Neural progenitor cell (in vitro differentiated cells): ENCODE results near the gene CASP10. TPM values are rescaled to one million over a fixed set of nuclear protein-coding genes. Genes with fewer than 3 reads are reported as not detected.
"Not testable (repeated sequence)": the region's sequence is repeated elsewhere in the genome, so short reads cannot be mapped to it uniquely, and the experiment has no call there.

Source experiments
- DNase-seq: peaks from one replicate; pipeline ENCODE4 v3.0.0-alpha.2; 2016; ENCODE audit warnings: low spot score
- H2AFZ ChIP-seq: fragments of 200-600 bp; sonication (generic); replicated peaks from 2 replicates; pipeline ENCODE4 v1.6.1; 2016; ENCODE audit warnings: antibody characterized with exemption
- H3F3A ChIP-seq: fragments of 200-600 bp; sonication (generic); 2 replicates; pipeline ENCODE4 v1.6.1; 2016; ENCODE audit warnings: antibody characterized with exemption, low read depth
- H3K27ac ChIP-seq: fragments of 200-600 bp; sonication (generic); 2 replicates; pipeline ENCODE4 v1.5.1; 2016; ENCODE audit warnings: mild to moderate bottlenecking
- H3K27me3 ChIP-seq: fragments of 200-600 bp; sonication (generic); 2 replicates; pipeline ENCODE4 v1.6.1; 2016; ENCODE audit warnings: mild to moderate bottlenecking, moderate library complexity
- H3K36me3 ChIP-seq: fragments of 200-600 bp; sonication (generic); 2 replicates; pipeline ENCODE4 v1.5.1; 2016
- H3K4me1 ChIP-seq: fragments of 200-600 bp; sonication (generic); 2 replicates; pipeline ENCODE4 v1.6.1; 2016; ENCODE audit warnings: mixed run types
- H3K4me2 ChIP-seq: fragments of 200-600 bp; sonication (generic); 2 replicates; pipeline ENCODE4 v1.6.1; 2016
- H3K4me3 ChIP-seq: fragments of 200-600 bp; sonication (generic); 2 replicates; pipeline ENCODE4 v1.5.1; 2016
- H3K79me2 ChIP-seq: fragments of 200-600 bp; sonication (generic); 2 replicates; pipeline ENCODE4 v1.6.1; 2016; ENCODE audit warnings: low read depth
- H3K9ac ChIP-seq: fragments of 200-600 bp; sonication (generic); 2 replicates; pipeline ENCODE4 v1.6.1; 2016
- H3K9me3 ChIP-seq: fragments of 200-600 bp; sonication (generic); 2 replicates; pipeline ENCODE4 v1.5.1; 2016; ENCODE audit warnings: low read depth
- H4K20me1 ChIP-seq: fragments of 200-600 bp; sonication (generic); 2 replicates; pipeline ENCODE4 v1.6.1; 2016; ENCODE audit warnings: low read depth
- H3K27ac Mint-ChIP-seq: 3 replicates; pipeline ENCODE4 v1.8.0; 2021; ENCODE audit warnings: mixed read lengths
- H3K27me3 Mint-ChIP-seq: 2 replicates; pipeline ENCODE4 v1.8.0; 2022; ENCODE audit warnings: low read depth, mild to moderate bottlenecking, inconsistent platforms, moderate library complexity, mixed read lengths; ENCODE audit not compliant: insufficient read depth
- H3K36me3 Mint-ChIP-seq: 3 replicates; pipeline ENCODE4 v1.8.0; 2021; ENCODE audit warnings: mixed read lengths
- H3K4me1 Mint-ChIP-seq: 3 replicates; pipeline ENCODE4 v1.8.0; 2021; ENCODE audit warnings: mixed read lengths
- H3K4me3 Mint-ChIP-seq: 3 replicates; pipeline ENCODE4 v1.8.0; 2021; ENCODE audit warnings: mild to moderate bottlenecking, moderate library complexity, mixed read lengths
- H3K9me3 Mint-ChIP-seq: 3 replicates; pipeline ENCODE4 v1.8.0; 2020; ENCODE audit warnings: mixed read lengths
- CTCF ChIP-seq: fragments of 200-600 bp; sonication (generic); IDR thresholded peaks from 2 replicates; pipeline ENCODE4 v1.5.1; 2017; ENCODE audit warnings: antibody characterized with exemption, mild to moderate bottlenecking
- EZH2 ChIP-seq: fragments of 200-600 bp; sonication (generic); IDR thresholded peaks from 2 replicates; pipeline ENCODE4 v1.6.1; 2017; ENCODE audit warnings: antibody characterized with exemption, mild to moderate bottlenecking, moderate library complexity
- EZH2phosphoT487 ChIP-seq: fragments of 200-600 bp; sonication (generic); IDR thresholded peaks from 2 replicates; pipeline ENCODE4 v1.6.1; 2017; ENCODE audit warnings: antibody characterized with exemption
- total RNA-seq: library from RNA; depleted of rRNA; stranded (reverse); fragments of >200 nt; gene quantifications from 2 replicates; pipeline ENCODE4 v1.2.3, GENCODE V29; 2015; ENCODE audit warnings: low replicate concordance

CASP10 gene
- total RNA-seq, 1 donor from 2014 or later, result 2.2 TPM

- H3K4me2 ChIP-seq, result no peak overlapping the region
- no peak overlapping the region for H3K27ac ChIP-seq
- peaks cover 5% of the 10 kb centered on the region for H3K4me1 ChIP-seq
- H3F3A ChIP-seq, result no peaks in the 10 kb centered on the region
- TF ChIP-seq EZH2 (no peak), CTCF (no peak), EZH2phosphoT487 (no peak)
- H3K27me3 Mint-ChIP-seq, result peaks cover 2% of the 10 kb centered on the region
- H3K9ac ChIP-seq, result no peak overlapping the region
- no peak for DNase-seq
- H3K79me2 ChIP-seq, result no peaks in the 10 kb centered on the region
- peaks cover 4% of the 10 kb centered on the region for H3K27me3 ChIP-seq
- peak overlapping the region; percentile 24 for H3K4me3 Mint-ChIP-seq
- H3K36me3 Mint-ChIP-seq, result no peaks in the 10 kb centered on the region
- H2AFZ ChIP-seq, result no peak overlapping the region
- H3K9me3 Mint-ChIP-seq, result peaks cover 2% of the 10 kb centered on the region
- H3K4me1 Mint-ChIP-seq, result peaks cover 11% of the 10 kb centered on the region
- H3K27ac Mint-ChIP-seq, result no peak overlapping the region
- H3K4me3 ChIP-seq, result no peak overlapping the region
- no peaks in the 10 kb centered on the region for H3K9me3 ChIP-seq
- H4K20me1 ChIP-seq, result no peaks in the 10 kb centered on the region
- no peaks in the 10 kb centered on the region for H3K36me3 ChIP-seq
Observed at GRCh38 chr2:201137505-201138400, 45.2 kb upstream of the CASP10 start.

DNA sequence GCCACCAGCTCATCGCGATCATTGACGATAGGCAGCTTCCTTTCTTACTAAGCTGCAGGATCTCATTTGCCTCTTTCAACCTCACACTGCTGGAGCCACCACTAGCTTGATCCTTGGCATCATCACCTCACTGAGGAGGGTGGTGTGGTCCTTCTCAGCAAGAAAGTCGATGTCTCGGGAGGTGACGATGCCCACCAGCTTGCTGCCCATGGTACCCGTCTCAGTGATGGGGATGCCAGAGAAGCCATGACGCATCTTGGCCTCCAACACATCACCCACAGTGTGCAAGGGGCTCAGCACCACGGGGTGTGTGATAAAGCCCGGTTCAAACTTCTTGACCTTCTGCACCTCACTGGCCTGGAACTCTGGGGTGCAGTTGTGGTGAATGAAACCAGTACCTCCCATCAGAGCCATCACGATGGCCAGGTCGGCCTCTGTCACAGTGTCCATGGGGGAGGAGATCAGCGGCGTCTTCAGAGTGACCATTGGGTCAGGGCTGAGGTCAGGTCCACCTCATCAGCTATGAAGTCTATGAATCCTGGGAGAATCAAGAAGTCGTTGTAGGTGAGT, 44.5 kb upstream of the CASP10 start:
- no peak for TF ChIP-seq EZH2phosphoT487
- no peak for TF ChIP-seq EZH2
- TF ChIP-seq CTCF, result no peak
- Histone ChIP-seq H3K9ac (no peak overlapping the region), H3K36me3 (no peaks in the 10 kb centered on the region), H3K79me2 (no peaks in the 10 kb centered on the region), H3K9me3 (no peaks in the 10 kb centered on the region), H3K4me1 (peaks cover 5% of the 10 kb centered on the region), H3K27me3 (peaks cover 4% of the 10 kb centered on the region), H2AFZ (no peak overlapping the region), H3K27ac (no peak overlapping the region), H4K20me1 (no peaks in the 10 kb centered on the region), H3F3A (no peaks in the 10 kb centered on the region), H3K4me3 (no peak overlapping the region), H3K4me2 (no peak overlapping the region)
- H3K27ac Mint-ChIP-seq, result peak overlapping the region; percentile 57
- no peaks in the 10 kb centered on the region for H3K36me3 Mint-ChIP-seq
- H3K4me1 Mint-ChIP-seq, result peaks cover 11% of the 10 kb centered on the region
- H3K9me3 Mint-ChIP-seq, result peaks cover 2% of the 10 kb centered on the region
- no peak overlapping the region for H3K4me3 Mint-ChIP-seq
- no peak for DNase-seq
- H3K27me3 Mint-ChIP-seq, result peaks cover 2% of the 10 kb centered on the region

DNA sequence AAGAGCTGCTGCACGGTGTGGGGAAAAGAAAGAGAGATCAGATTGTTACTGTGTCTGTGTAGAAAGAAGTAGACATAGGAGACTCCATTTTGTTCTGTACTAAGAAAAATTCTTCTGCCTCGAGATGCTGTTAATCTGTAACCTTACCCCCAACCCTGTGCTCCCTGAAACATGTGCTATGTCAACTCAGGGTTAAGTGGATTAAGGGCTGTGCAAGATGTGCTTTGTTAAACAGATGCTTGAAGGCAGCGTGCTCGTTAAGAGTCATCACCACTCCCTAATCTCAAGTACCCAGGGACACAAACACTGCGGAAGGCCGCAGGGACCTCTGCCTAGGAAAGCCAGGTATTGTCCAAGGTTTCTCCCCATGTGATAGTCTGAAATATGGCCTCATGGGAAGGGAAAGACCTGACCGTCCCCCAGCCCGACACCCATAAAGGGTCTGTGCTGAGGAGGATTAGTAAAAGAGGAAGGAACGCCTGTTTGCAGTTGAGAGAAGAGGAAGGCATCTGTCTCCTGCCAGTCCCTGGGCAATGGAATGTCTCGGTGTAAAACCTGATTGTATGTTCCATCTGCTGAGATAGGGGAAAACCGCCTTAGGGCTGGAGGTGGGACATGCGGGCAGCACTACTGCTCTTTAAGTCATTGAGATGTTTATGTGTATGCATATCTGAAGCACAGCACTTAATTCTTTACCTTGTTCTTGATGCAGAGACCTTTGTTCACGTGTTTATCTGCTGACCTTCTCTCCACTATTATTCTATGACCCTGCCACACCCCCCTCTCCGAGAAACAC, 43.8 kb upstream of the CASP10 start:
- not testable (repeated sequence) for H3K36me3 Mint-ChIP-seq, H3K4me3 Mint-ChIP-seq, H4K20me1 ChIP-seq, DNase-seq, H3K4me1 ChIP-seq, H3K9ac ChIP-seq, H3K9me3 Mint-ChIP-seq, H3K9me3 ChIP-seq, H3K36me3 ChIP-seq, H3K27me3 ChIP-seq, H3K79me2 ChIP-seq, H3K4me2 ChIP-seq, H3F3A ChIP-seq, H3K27ac ChIP-seq, H3K4me3 ChIP-seq, H3K27me3 Mint-ChIP-seq
- peak overlapping the region; percentile 0 for H2AFZ ChIP-seq
- Mint-ChIP-seq H3K27ac (peak overlapping the region; percentile 57), H3K4me1 (peaks cover 11% of the 10 kb centered on the region)
